Panc1 (cell line): ENCODE measurements around the gene MIA2. TPM values are rescaled to one million over a fixed set of nuclear protein-coding genes. Genes with fewer than 3 reads are reported as not detected.
"Not testable (repeated sequence)": the region's sequence is repeated elsewhere in the genome, so short reads cannot be mapped to it uniquely, and the experiment has no call there.

Source experiments
- ATAC-seq: fragments of 200-7000 bp; cut with Tn5 transposase; 2 replicates; pipeline ENCODE4 v1.9.1; 2020; ENCODE audit warnings: mild to moderate bottlenecking, moderate library complexity
- BruUV-seq: library from RNA; stranded (reverse); fragments of 400-500 nt; replicated peaks from 2 replicates; lab custom pipeline; 2021; lab: Mats Ljungman, UMichigan
- CTCF ChIA-PET: fragments of 300-600 bp; sonication (Branson Sonifier 250); formaldehyde crosslinking; loops from one replicate; lab custom pipeline; 2022; ENCODE audit warnings: antibody characterized with exemption; lab: Charles Lee
- POLR2A ChIA-PET: fragments of 300-600 bp; sonication (Branson Sonifier 250); formaldehyde crosslinking; loops from one replicate; lab custom pipeline; 2022; ENCODE audit warnings: antibody characterized with exemption; lab: Charles Lee
- DNase-seq: peaks from one replicate; pipeline ENCODE4 v3.0.0-alpha.2; 2010; ENCODE audit warnings: low read depth, low spot score
- H3K27ac ChIP-seq: 2 replicates; pipeline ENCODE4 v1.5.1; 2011; ENCODE audit warnings: mild to moderate bottlenecking, low read length, inconsistent platforms
- H3K27me3 ChIP-seq: fragments of 200-500 bp; sonication (Bioruptor generic); 2 replicates; pipeline ENCODE4 v1.6.0; 2014; ENCODE audit warnings: low read length, inconsistent platforms; ENCODE audit not compliant: control insufficient read depth, insufficient read depth
- H3K36me3 ChIP-seq: fragments of 200-500 bp; sonication (Bioruptor generic); 2 replicates; pipeline ENCODE4 v1.5.1; 2014; ENCODE audit warnings: inconsistent platforms, mild to moderate bottlenecking, low read length, moderate library complexity; ENCODE audit not compliant: control insufficient read depth, insufficient read depth
- H3K4me1 ChIP-seq: 2 replicates; pipeline ENCODE4 v1.5.1; 2011; ENCODE audit warnings: inconsistent platforms, mild to moderate bottlenecking, low read length, moderate library complexity; ENCODE audit not compliant: control insufficient read depth, insufficient read depth
- H3K4me3 ChIP-seq, 2 experiments: 2 replicates each; pipeline ENCODE4 v1.5.1; 2011 to 2012; ENCODE audit warnings: low read depth in 2 of 2, low read length in 2 of 2, mild to moderate bottlenecking in 2 of 2, inconsistent platforms in 1 of 2, moderate library complexity in 1 of 2
- H3K9me3 ChIP-seq: fragments of 200-500 bp; sonication (Bioruptor generic); 2 replicates; pipeline ENCODE4 v1.5.1; 2014; ENCODE audit warnings: low read depth, mild to moderate bottlenecking, inconsistent platforms, low read length, moderate library complexity; ENCODE audit not compliant: control insufficient read depth, insufficient read depth
- CTCF ChIP-seq: fragments of 450-650 bp; IDR thresholded peaks from 2 replicates; pipeline ENCODE4 v1.5.1; 2017; ENCODE audit warnings: mild to moderate bottlenecking
- POLR2AphosphoS5 ChIP-seq: IDR thresholded peaks from 2 replicates; pipeline ENCODE4 v1.6.1; 2012; ENCODE audit warnings: mild to moderate bottlenecking, low read depth, low read length, moderate library complexity
- REST ChIP-seq, 2 experiments: IDR thresholded peaks; 2 replicates each; pipeline ENCODE4 v1.6.1; 2011 to 2012; ENCODE audit warnings: low read depth in 2 of 2, control low read depth in 1 of 2, low read length in 1 of 2, mild to moderate bottlenecking in 1 of 2, moderate library complexity in 1 of 2; ENCODE audit not compliant: insufficient read depth in 1 of 2
- SIN3A ChIP-seq: IDR thresholded peaks from 2 replicates; pipeline ENCODE4 v1.6.1; 2012; ENCODE audit warnings: low read depth, mild to moderate bottlenecking, low read length, moderate library complexity, borderline replicate concordance; ENCODE audit not compliant: insufficient read depth
- TCF7L2 ChIP-seq: IDR thresholded peaks from 2 replicates; pipeline ENCODE4 v1.6.1; 2011; ENCODE audit warnings: mild to moderate bottlenecking, low read depth, low read length, inconsistent platforms
- in situ Hi-C: cut with HindIII; loops from 2 replicates; pipeline ENCODE4 v1.10.0; 2016; ENCODE audit warnings: low sequenced_read_pairs, low pct_unique_long_range_greater_than_20kb
- intact Hi-C: fragments of 100-400 bp; cut with micrococcal nuclease; formaldehyde crosslinking; loops from one replicate; pipeline ENCODE4 v1.10.0; 2022; ENCODE audit not compliant: unreplicated experiment
- total RNA-seq: library from RNA; stranded (reverse); gene quantifications from one replicate; pipeline ENCODE4 v1.2.1, GENCODE V29; 2021; ENCODE audit not compliant: unreplicated experiment

The MIA2 gene
- total RNA-seq, 1 experiment from 2014 or later: 19.2 TPM

GRCh38 chr14:39232554-39233415 lies 930 bp upstream of the MIA2 start:
- ChIA-PET POLR2A (interaction anchor here (1.2 kb wide), 1 partner anchor 142 kb away, joined by 5 read pairs; no protein-coding TSS in a partner anchor), CTCF (interaction anchor here (1.1 kb wide), 1 partner anchor 194 kb away, joined by 3 read pairs; no protein-coding TSS in a partner anchor)
- Histone ChIP-seq H3K36me3 (no peaks in the 10 kb centered on the region), H3K4me3 (no peak overlapping the region), H3K4me1 (0 out of 2 replicates have a peak, but pooled peaks cover 3% of the 10 kb centered on the region), H3K27me3 (no peaks in the 10 kb centered on the region), H3K27ac (no peak overlapping the region), H3K9me3 (no peaks in the 10 kb centered on the region)
- intact Hi-C loops: loop anchor here (5.0 kb wide), 2 partner anchors 135 to 200 kb away; partner anchors contain the start of gene FBXO33
- TF ChIP-seq TCF7L2 (no peak), CTCF (no peak), POLR2AphosphoS5 (no peak), SIN3A (no peak), REST (IDR thresholded peaks at IDR 0.05; ENCODE audit: insufficient read depth in 1 of 2, low read depth in 2 of 2, low read length in 1 of 2) (no peak)
- DNase-seq (no peak), ATAC-seq (no peak; the same call in 1 of the 2 replicates)
- in situ Hi-C loops: no loop called here
- no TSS peak for BruUV-seq

GRCh38 chr14:39234986-39235385 lies 1.3 kb downstream of the MIA2 start:
- H3K27ac ChIP-seq, H3K4me1 ChIP-seq, CTCF ChIA-PET, H3K27me3 ChIP-seq, POLR2A ChIA-PET, DNase-seq, H3K4me3 ChIP-seq, H3K9me3 ChIP-seq, in situ Hi-C loops, ATAC-seq, BruUV-seq, H3K36me3 ChIP-seq: not testable (repeated sequence)
- intact Hi-C loops: loop anchor here (5.0 kb wide), 2 partner anchors 132 to 197 kb away; partner anchors contain the start of gene FBXO33

- POLR2A ChIA-PET: not testable (repeated sequence)
Observed at GRCh38 chr14:39235466-39235865, 1.8 kb downstream of the MIA2 start.

More at GRCh38 chr14:39235466-39235865, 1.8 kb downstream of the MIA2 start:
- DNase-seq, intact Hi-C loops, H3K9me3 ChIP-seq, ATAC-seq, H3K4me1 ChIP-seq, H3K36me3 ChIP-seq, in situ Hi-C loops, BruUV-seq, CTCF ChIA-PET, H3K4me3 ChIP-seq, H3K27ac ChIP-seq, H3K27me3 ChIP-seq: not testable (repeated sequence)
